Esophagus muscularis mucosa (tissue), 3 donors: ENCODE results near the gene EARS2.

ENCODE experiments used
- CTCF ChIP-seq, 3 experiments: fragments of 200-600 bp in 2 of 3; fragments of 450-650 bp in 1 of 3; sonication (generic) in 2 of 3; IDR thresholded peaks; one replicate each; pipeline ENCODE4 v1.5.1; 2017 to 2019; ENCODE audit warnings: antibody characterized with exemption in 3 of 3, mild to moderate bottlenecking in 2 of 3, moderate library complexity in 1 of 3
- POLR2A ChIP-seq: fragments of 450-650 bp; IDR thresholded peaks from one replicate; pipeline ENCODE4 v1.6.1; 2017; ENCODE audit warnings: antibody characterized with exemption, moderate library complexity, mild to moderate bottlenecking, low read depth

- TF ChIP-seq CTCF (IDR thresholded peaks at IDR 0.05), result no peak
- no peak for TF ChIP-seq POLR2A
Measured at GRCh38 chr16:23562505-23562904, 5.4 kb upstream of the EARS2 start.
